HG02642 (cell line): ENCODE data around the gene FAR2.
A peak's percentile ranks its signal among the peaks of the same experiment; 100 is the strongest.

Source experiments
- ATAC-seq: cut with Tn5 transposase; IDR thresholded peaks from one replicate; pipeline ENCODE4 v1.9.1; 2021; ENCODE audit warnings: mild to moderate bottlenecking; ENCODE audit not compliant: unreplicated experiment, poor library complexity

Gene FAR2

GRCh38 chr12:29310899-29311298, 161.8 kb downstream of the FAR2 start:
- no peak for ATAC-seq

GRCh38 chr12:29314416-29314815, 165.3 kb downstream of the FAR2 start:
- no peak for ATAC-seq

- ATAC-seq = no peak
These were observed 167.7 kb downstream of the FAR2 start for GRCh38 chr12:29316752-29317151.

- peak; percentile 100 for ATAC-seq
These were observed 168.7 kb downstream of the FAR2 start for GRCh38 chr12:29317556-29318363.

GRCh38 chr12:29320295-29321085, 171.4 kb downstream of the FAR2 start:
- no peak for ATAC-seq

- ATAC-seq = no peak
These were observed 173.1 kb downstream of the FAR2 start for GRCh38 chr12:29322157-29322556.

GRCh38 chr12:29329411-29329810, 180.3 kb downstream of the FAR2 start:
- ATAC-seq = no peak

- no peak for ATAC-seq
These were observed 184.1 kb downstream of the FAR2 start for GRCh38 chr12:29333178-29333577.

- ATAC-seq = no peak
These were observed 185.9 kb downstream of the FAR2 start for GRCh38 chr12:29334937-29335336.

- ATAC-seq = no peak
These were observed 188.2 kb downstream of the FAR2 start for GRCh38 chr12:29337325-29337724.

GRCh38 chr12:29343022-29343799, 194.1 kb downstream of the FAR2 start:
- ATAC-seq = no peak

- no peak for ATAC-seq
These were observed 197.8 kb downstream of the FAR2 start for GRCh38 chr12:29346769-29347421.

GRCh38 chr12:29350080-29350479, 201.0 kb downstream of the FAR2 start:
- ATAC-seq = no peak

GRCh38 chr12:29354954-29355353, 205.9 kb downstream of the FAR2 start:
- no peak for ATAC-seq

- no peak for ATAC-seq
These were observed 216.0 kb downstream of the FAR2 start for GRCh38 chr12:29365091-29365490.

- no peak for ATAC-seq
These were observed 224.9 kb downstream of the FAR2 start for GRCh38 chr12:29374012-29374411.

GRCh38 chr12:29374913-29375312, 225.8 kb downstream of the FAR2 start:
- ATAC-seq = no peak

- no peak for ATAC-seq
These were observed 227.0 kb downstream of the FAR2 start for GRCh38 chr12:29376118-29376517.

GRCh38 chr12:29380536-29381523, 231.8 kb downstream of the FAR2 start, which contains the start of gene ERGIC2:
ERGIC2 (minus strand) TSS chr12:29381172; CDS start chr12:29371633, 9,539 bp downstream.
- peak; percentile 97 for ATAC-seq
